GM12874 (cell line): ENCODE results near the gene PODN.

ENCODE experiments used
- CTCF ChIP-seq: IDR thresholded peaks from 2 replicates; pipeline ENCODE4 v1.5.1; 2011; ENCODE audit warnings: low read depth, mild to moderate bottlenecking, control low read depth, low read length, moderate library complexity; ENCODE audit not compliant: insufficient read depth

The PODN gene

GRCh38 chr1:53121319-53122172 lies 59.5 kb downstream of the PODN start:
- TF ChIP-seq CTCF = no peak

GRCh38 chr1:53122201-53122885 lies 60.3 kb downstream of the PODN start:
- no peak for TF ChIP-seq CTCF

- no peak for TF ChIP-seq CTCF
Observed at GRCh38 chr1:53122961-53123413, 61.0 kb downstream of the PODN start.

DNA sequence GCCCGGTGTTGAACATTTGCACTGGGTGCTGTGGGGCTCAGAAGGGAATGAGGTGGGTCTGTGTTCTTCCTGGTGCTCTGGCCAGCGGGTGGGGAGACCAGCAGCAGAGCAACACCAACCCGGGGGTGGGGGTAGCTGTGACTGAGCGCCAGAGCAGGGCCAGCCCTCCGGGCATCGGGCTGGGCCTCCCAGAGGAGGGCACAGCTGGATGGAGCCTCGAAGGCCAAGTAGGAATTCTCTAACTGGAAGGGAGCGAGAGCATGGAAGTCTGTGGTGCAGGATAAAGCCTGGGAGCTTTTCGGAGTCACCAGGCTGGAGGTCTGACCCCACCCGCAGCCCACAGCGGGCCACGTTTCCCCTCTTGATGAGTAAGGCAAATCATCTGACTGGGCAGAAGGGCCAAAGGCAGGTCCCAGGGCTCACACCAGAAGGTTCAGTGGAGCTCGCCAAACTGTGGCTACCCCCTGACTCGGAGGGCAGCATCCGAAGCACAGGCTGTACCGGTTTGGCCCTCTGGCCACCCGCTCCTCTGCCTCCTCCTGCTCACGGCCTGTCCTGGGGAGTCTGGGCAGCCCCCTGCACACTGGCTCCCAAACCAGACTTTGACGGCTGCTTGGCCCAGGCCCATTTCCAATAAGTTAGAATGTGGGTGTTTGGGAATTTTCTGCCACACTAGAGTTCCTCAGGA lies 61.6 kb downstream of the PODN start:
- no peak for TF ChIP-seq CTCF

- TF ChIP-seq CTCF = no peak
Observed at GRCh38 chr1:53125122-53125521, 63.1 kb downstream of the PODN start.

DNA sequence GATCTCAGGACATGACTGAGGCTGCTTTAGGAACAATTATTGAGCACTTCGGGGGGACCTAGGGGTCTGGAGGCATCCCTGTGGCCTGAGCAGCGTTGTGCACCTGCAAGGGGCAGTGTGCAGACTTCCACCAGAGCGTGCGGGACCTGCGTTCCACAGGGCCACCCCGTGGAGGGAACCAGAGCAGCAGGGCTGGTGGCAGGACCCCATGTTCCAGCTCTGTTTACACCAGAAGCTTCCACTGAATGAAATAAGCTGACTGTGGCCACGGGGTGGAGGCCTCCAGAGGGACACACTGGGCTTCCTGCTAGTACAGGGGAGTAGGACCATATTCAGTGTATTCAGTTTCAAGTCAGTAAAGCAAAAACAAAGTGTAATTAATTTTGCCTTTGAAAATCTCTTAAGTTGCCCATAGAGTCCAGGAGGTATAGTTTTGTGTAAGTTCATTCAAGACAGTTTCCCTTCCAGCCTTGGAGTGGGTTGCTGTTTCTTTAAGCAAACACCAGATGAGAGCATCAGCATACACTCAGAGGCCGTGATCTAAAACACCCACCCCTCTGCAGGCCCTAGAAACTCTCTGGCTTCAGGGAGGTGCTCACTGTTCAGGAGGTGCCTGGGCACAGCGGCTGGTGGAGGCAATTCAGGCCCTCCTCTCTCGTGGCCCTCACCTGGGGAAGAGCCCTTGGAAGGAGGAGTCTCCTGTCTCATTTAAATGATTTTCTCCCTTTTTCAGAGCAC lies 63.8 kb downstream of the PODN start:
- no peak for TF ChIP-seq CTCF
